ENCODE results near the gene PREP. TPM values are rescaled to one million over a fixed set of nuclear protein-coding genes. Genes with fewer than 3 reads are reported as not detected.
"Not testable (repeated sequence)": the region's sequence is repeated elsewhere in the genome, so short reads cannot be mapped to it uniquely, and the experiment has no call there.

Gene PREP
- total RNA-seq, 5 donors from 2014 or later (not counting 1 experiment from before 2014, with no cell fraction given) = 27.4 to 34.0 (median 30.7) TPM

DNA sequence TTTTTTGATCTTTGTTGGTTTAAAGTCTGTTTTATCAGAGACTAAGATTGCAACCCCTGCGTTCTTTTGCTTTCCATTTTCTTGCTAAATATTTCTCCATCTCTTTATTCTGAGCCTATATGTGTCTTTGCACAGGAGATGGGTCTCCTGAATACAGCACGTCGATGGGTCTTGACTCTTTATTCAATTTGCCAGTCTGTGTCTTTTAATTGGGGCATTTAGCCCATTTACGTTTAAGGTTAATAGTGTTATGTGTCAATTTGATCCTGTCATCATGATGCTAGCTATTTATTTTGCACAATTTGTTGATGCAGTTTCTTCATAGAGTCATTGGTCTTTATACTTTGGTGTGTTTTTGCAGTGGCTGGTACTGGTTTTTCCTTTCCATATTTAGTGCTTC is 171.1 kb downstream of the PREP start:
- H3K36me3 ChIP-seq (ENCODE audit: control insufficient read depth in 2 of 2, extremely low read depth in 1 of 2, insufficient read depth in 1 of 2, low read length in 1 of 2); H3K4me3 Mint-ChIP-seq; ATAC-seq (replicated peaks in 1 of 4); DNase-seq; CTCF ChIA-PET; H3K9me3 Mint-ChIP-seq; POLR2A ChIA-PET; H3K4me1 ChIP-seq (ENCODE audit: control insufficient read depth in 1 of 2, extremely low read depth in 1 of 2, insufficient read depth in 2 of 2, low read length in 2 of 2); H3K9me3 ChIP-seq; H3K27ac ChIP-seq (ENCODE audit: low read length); H3K4me3 ChIP-seq (ENCODE audit: control insufficient read depth in 1 of 2, extremely low read depth in 1 of 2, low read length in 1 of 2); H3K27ac Mint-ChIP-seq; H3K4me1 Mint-ChIP-seq; H3K36me3 Mint-ChIP-seq: not testable (repeated sequence)
- H3K27me3 ChIP-seq (replicated peaks in 1 of 2; ENCODE audit: control insufficient read depth in 2 of 2, extremely low read depth in 1 of 2, insufficient read depth in 2 of 2, low read length in 1 of 2) = peaks cover 0 to 22% of the 10 kb centered on the region in 2 experiments
- no CpG with 5 or more reads among the region's 4 CpGs for WGBS (ENCODE audit: insufficient coverage)
- peaks cover 27 to 37% of the 10 kb centered on the region in 2 donors for H3K27me3 Mint-ChIP-seq

Other genes with a start within 250 kb of the PREP start
- not detected for gene POPDC3, start 223.1 kb downstream of the PREP start, total RNA-seq